GM21737 (cell line): ENCODE measurements around the gene SBNO1.
"Not testable (repeated sequence)": the region's sequence is repeated elsewhere in the genome, so short reads cannot be mapped to it uniquely, and the experiment has no call there.

Source experiments
- ATAC-seq: cut with Tn5 transposase; IDR thresholded peaks from one replicate; pipeline ENCODE4 v1.9.1; 2021; ENCODE audit warnings: mild to moderate bottlenecking, moderate library complexity; ENCODE audit not compliant: unreplicated experiment

The SBNO1 gene

DNA sequence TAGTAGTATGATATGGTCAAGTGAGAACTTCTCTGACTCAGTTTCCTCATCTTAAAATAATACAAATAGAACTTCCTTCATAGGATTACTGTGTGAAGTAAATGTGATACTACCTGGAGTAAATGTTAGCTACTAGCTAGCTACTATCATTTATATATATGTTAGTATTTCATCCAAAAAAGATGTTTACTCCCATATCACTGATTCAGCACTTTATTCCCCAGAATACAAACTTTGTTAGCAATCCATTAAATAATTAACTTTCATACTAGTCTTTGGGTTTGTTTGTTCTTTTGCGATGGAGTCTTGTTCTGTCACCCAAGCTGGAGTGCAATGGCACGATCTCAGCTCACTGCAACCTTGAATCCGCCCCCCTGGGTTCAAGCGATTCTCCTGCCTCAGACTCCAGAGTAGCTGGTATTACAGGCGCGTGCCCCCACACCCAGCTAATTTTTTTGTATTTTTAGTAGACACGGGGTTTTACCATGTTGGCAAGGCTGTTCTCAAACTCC, 8.4 kb downstream of the SBNO1 start:
- ATAC-seq, result no peak

DNA sequence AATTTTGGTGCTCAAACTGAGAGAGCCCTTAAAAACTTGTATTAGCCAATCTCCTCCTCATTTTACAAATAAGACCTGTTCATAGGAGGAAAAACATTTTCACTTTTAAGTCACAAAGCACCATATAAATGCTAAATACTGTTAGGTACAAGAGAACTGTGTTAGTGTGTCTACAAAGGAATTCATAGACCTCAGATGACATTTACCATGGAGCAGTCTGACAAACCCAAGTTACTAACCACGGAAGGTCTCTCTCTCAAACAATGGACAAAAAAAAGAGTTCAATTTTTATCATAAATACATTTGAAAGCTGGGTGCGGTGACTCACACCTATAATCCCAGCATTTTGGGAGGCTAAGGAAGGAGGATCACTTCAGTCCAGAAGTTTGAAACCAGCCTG, 10.0 kb downstream of the SBNO1 start:
- no peak for ATAC-seq

DNA sequence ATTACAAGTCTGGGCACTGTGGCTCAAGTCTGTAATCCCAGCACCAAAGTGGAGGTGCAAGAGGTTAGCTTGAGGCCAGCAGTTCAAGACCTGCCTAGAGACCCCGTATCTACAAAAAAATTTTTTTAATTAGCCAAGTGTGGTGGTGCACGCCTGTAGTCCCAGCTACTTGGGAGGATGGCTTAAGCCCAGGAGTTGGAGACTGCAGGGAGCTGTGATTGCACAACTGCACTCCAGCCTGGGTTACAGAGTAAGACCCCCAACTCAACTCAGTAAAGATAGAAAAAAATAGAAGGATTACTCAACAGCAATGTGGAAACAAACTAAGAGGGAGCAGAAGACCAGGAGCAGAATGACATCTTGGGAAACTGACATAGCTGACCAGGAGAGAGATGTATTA, 13.3 kb downstream of the SBNO1 start:
- no peak for ATAC-seq

DNA sequence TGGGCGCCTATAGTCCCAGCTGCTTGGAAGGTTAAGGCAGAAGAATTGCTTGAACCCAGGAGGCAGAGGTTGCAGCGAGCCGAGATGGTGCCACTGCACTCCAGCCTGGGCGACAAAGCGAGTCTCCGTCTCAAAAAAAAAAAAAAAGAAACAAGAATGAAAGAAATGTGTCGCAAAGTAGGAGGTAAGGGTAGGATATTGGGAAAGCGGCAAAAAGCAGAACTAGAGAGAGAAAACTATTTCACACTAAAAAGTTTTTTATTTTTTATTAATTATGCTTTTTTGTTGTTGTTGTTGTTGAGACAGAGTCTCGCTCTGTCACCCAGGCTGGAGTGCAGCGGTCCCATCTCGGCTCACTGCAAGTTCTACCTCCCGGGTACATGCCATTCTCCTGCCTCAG, 17.7 kb downstream of the SBNO1 start:
- ATAC-seq, result no peak

DNA sequence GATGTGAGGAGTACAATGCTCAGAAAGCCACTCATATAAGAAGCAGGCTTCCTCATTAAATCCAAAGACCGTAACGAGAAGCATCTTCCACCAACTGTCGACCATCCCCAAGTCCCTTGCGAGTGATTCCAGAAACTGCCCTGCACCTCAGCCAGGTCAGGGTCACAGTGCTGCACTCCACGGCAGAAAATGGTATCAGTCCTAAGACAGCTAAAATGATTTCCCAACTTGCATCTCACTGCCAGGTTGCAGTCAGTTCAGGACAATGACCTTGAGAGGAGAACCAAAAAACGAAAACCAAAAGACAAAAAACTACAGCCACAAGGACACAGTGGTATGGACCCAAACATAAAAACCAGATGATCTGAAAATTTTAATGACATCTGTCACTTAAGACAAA, 20.6 kb downstream of the SBNO1 start:
- ATAC-seq, result no peak

DNA sequence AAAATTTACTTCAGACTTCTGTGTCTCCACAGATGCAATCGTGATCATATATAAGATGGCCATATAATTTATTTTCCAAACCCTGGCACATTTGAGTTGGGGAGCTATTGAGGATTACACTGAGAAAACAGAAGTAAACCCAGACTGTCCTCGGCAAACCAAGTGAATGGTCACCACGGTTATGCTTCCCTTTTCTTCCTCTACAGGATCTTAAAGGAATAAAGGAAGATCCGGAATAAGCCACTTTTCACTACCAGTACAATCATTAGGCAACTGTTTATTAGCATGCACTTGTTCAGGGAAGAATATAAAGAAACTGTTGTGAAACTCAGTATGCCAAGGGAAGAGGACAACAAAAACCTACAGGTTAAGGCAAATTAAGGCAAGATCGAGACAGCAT, 27.6 kb downstream of the SBNO1 start:
- no peak for ATAC-seq

DNA sequence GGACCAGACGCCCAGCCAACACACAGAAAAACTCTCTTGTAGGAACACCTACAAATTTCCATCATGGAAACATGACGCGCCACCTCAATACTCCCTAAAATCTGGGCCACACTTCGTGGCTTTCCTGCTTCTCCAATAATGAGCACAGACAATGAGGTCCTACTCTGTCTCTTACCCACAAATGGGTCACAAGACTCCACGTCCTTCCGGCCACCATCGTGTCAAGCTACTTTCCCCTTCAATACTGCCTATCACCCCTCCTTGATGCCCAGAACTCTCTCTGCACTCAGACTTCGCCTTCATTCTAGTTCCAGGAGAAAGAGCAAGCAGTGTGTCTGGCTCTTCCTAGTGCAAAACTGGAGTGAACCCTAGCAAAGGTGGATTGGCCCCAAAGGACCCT, 28.1 kb downstream of the SBNO1 start:
- ATAC-seq, result no peak

DNA sequence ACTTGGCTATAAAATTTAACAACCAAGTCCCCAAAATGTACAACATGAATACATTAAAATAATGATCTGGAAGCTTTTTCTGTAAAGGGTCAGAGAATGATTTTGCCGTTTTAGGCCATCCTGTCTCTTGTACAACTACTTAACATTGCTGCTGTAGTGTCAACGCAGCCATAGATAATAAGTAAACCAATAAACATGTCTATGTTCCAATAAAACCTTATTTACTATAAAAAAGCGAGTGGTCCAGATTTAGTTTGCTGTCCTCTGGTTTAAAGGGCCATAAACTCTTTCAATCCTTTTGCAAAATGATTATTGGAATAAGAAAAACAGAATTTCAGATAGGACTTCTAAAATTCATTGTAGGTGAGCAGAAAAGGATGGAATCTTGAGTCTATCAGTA, 29.2 kb downstream of the SBNO1 start:
- no peak for ATAC-seq

DNA sequence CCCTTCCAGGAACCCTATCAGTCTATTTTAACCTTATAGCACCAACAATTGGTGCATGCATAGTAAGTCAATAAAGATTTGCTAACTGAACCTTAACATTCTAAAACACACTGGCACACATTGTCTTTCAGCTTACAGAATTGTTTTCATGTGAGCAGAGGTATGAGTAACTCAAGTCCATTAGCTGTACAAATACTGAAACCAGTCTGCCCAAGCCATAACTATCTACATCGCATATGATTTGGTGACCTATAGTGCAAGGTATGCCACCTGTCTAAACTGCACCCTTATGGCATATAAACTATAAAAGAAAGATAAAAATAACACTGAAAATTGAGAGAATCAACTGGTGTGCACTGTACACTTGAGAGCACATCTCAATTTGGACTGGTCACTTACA, 34.8 kb downstream of the SBNO1 start:
- no peak for ATAC-seq

DNA sequence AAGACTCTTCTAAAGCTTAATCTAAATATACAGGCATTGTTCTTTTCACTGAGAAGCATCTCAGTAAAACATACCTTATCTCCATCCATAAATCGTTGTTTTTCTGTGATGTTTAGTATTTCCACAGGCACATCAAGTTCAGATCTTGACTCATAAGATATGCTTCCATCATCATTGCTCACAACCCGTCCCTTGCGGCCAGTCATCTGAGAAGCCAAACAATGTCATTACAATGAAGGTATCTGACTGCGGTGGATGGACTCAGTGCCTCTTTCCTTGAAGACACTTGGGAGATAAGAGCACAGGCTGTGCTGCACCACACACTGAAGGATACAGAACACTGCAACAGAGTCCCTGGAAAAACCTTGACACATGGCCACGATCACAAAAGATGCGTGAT, 44.8 kb downstream of the SBNO1 start:
- no peak for ATAC-seq

DNA sequence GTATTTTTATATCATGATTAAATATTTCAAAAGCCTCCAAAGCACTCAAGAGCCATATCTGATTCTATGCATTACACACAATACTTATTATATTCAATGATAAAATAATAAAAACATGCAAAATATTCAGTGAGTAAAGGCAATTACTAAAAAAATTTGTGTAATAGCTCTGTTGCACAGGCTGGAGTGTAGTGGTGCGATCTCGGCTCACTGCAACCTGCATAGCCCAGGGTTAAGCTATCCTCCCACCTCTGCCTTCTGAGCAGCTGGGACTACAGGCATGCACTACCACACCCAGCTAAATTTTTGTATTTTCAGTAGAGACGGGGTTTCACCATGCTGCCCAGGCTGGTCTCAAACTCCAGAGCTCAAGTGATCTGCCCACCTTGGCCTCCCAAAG, 45.4 kb downstream of the SBNO1 start:
- ATAC-seq, result no peak

DNA sequence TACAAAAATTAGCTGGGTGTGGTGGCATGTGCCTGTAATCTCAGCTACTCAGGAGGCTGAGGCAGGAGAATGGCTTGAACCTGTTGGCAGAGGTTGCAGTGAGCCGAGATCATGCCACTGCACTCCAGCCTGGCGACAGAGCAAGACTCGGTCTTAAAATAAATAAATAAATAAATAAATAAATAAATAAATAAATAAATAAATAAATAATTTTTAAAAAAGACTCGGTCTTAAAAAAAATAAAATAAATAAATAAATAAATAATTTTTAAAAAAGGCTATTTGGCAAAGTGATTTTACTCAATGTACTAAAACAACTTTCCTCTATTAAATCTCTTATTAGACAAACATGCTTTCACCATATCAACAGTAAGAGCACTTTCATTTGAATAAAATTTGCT, 51.6 kb downstream of the SBNO1 start:
- ATAC-seq, result not testable (repeated sequence)

DNA sequence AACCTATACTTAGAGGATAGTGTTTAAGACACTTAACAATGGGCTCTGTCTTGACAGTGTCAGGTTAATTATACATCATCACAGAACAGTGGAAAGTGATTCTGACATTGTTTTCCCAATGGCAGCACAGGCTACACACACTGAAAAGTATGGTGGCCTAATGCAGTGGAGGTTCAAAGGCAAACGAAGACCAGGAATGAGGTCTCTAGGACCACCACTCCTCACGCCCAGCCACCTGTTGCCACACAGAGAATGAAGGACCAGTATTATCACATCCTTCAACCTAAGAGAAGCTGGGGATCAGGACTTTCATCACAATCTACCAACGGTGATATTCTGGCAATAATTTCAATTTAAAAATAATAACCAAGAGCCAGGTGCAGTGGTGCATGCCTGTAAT, 58.4 kb downstream of the SBNO1 start:
- no peak for ATAC-seq

DNA sequence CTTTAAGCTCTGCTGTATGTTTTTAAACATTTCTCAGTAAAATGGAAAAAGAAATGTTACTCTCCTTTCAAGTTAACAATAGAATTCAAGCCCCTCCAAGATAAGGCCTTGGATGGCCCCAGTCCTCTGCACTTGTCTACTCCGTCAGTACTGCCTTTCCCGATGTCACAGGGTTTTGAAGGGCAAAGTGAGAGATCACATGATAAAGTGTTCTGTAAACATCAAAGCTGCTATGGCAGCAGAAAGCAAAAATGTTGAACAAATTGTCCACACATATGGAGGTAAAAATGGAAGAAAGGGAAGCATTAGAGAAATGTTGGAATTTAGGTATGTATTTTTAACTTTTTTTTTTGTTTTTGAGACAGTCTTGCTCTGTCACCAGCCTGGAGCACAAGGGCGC, 59.5 kb downstream of the SBNO1 start:
- no peak for ATAC-seq

DNA sequence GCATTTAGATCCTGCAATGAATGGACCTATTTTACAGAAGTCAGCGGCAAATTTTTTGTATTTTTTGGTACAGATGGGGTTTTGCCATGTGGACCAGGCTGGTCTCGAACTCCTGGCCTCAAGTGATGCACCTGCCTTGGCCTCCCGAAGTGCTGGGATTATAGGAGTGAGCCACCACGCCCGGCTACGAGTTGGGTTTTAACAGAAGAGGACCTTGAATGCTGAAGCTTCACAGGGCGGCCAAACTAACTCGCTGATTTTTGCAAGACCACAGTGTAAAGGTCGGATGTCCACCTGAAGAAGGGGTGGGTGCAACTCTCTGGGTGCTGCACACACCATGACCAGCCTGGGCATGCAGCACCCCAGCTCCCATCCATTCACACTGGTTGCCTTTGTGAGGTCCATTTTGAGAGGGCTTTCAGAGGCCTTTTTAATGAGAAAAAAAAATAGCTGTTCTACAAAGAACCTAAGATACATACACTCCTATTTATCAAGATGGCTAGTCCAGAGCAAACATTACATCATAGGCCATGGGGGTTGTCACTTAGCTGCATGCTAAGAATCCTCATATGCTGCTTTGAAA, 71.4 kb downstream of the SBNO1 start:
- no peak for ATAC-seq

DNA sequence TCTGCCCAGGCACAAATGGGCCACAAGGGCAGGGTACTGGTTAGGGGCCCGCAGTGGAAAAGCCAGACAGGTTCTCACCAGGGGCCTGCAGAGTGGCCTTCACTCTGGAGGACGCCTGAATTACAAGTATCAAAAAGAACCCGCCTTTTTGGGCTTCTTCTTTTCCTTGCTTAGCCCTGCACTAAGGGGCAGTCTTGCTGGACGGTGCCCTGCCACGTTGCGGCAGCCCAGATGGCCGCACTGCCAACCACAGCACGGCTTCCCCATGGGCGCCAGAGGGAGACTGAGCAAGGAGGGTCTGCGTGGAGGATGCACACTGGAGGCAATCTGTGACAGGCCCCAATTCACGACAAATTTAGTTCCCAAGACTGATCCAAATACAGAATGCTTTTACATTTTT, 74.7 kb downstream of the SBNO1 start:
- ATAC-seq, result no peak

DNA sequence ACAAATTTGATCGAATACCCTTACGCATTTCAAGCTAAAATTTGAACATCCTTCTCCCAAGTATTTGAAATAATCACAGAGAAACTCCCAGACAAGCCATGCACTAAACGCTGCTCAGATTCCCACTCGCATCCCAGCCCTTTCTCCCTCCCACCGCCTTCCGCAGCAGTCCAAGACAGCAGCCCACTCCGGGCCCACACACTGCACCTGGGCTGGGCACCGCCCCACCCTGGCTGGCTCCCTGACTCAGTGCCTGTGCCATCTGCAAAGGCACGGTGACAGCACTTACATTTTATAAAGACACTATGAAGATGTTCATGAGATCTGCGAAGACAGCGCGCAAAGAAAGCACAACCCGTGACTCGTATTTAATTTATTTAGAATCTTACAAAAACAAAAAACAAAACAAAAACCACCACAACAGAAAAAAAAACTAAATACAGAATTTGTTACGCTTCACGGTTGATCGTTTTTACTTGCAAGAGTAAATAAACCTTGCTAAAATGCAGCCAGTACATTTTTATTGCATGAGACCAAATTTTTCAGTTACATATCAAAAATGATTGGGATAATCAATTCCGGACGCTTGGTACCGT, 75.8 kb downstream of the SBNO1 start:
- ATAC-seq, result no peak

DNA sequence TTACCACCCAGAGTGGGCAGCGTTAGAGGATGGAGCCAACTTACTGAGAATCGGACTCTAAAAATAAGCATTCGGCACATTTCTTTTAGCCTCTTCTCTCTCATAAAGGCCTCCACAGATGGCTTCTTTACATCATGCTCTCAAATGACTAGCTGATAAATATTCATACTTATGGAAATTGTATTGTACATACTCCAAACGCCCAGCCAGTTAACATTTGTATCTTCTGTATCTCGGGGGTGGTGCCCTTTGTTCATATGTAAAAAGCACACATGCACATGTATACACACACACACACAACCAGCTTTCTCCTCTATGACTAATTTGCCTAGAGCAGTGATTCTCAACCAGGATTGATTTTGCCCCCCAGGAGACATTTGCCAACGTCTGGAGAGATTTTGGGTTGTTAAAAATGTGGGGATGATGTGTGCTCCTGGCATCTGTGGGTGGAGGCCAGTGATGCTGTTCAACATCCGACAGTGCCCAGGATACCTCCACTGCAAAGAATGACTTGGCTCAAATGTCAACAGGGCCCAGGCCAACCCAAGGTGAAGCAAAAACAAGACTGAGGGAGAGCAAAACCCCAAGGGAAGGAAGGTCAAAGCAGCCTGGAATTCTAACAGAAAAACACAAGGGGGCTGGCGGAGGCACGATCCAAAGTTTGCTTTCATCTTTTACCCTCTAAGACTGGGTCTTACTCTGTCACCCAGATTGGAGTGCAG, 77.8 kb downstream of the SBNO1 start:
- ATAC-seq, result no peak

DNA sequence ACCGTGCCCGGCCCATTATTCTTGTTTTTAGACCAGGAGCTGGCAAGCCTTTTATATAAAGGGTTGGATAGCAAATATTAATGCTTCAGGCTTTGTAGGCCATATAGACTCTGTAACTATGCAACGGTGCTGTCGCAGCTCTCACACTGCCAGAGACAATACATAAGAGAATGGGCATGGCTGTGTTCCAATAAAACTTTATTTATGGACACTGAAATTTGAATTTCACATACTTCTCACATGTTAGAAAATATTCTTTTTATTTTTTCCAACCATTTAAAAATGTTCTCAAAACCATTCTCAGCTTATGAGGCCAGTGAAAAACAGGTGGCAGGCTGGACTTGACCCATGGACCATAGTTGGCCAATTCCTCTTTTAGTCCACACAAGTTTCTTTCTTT, 80.0 kb downstream of the SBNO1 start:
- ATAC-seq, result no peak

DNA sequence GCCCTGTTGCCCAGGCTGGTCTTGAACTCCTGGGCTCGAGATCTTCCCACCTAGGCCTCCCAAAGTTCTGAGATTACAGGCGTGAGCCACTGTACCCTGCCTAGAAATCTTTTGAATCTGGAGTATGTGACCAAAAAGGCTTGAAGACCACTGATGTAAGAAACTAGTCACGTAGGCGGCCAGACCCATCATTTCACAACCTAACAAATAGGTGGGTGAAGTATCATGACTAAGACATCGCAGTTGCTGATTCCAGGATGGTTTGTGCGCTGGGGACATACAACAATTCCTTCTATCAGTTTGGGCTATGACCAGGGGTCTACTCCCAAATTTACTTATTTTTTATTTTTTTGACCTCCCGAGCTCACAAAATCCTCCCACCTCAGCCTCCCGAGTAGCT, 81.2 kb downstream of the SBNO1 start:
- ATAC-seq, result no peak

DNA sequence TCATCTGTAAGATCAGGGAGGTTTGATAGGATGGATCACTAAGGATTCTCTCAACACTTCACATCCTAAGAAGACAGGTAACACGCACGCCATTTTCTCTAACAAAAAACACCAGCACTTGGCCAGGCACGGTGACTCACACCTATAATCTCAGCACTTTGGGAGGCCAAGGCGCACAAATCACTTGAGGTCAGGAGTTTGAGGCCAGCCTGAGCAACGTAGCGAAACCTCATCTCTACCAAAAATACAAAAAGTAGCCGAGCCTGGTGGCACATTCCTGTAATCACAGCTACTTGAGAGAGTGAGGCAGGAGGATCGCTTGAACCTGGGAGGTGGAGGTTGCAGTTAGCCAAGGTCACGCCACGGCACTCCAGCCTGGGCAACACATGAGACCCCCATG, 82.5 kb downstream of the SBNO1 start:
- ATAC-seq, result no peak

DNA sequence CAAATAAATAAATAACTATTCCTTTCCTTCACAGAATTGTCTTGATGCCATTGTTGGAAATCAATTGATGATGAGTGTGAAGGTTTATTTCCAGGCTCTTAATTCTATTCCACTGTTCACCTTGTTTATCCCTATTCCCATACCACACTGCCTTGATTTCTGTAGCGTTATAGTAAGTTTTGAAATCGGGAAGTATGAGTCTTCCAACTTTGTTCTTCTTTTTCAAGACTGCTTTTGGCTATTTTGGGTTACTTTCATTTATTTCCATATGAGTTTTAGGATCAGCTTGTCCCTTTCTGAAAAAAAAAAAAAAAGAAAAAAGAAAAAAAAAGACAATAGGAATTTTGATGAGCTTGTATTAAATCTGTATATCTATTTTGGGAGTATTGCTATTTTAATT, 83.7 kb downstream of the SBNO1 start:
- ATAC-seq, result no peak
